ENCODE results near the gene EIF4G3.

Gene EIF4G3

DNA sequence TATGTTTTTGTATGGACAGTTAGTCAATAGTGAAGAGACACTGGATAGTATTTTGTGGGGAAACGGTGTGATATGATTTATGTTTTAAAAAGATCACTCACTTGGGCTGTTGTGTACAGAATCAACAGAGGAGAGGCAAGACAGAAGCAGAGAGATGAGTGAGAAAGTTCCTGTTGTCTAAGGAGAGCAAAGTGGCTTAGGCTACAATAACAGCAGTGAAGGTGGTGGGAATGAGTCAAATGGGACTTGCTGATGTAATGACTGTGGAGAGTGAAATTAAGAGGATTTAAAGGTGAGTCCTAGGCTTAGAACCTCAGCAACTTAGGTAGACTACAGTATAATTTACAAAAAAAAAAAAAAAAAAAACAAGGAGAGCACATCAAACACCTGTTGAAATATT is 220.4 kb downstream of the EIF4G3 start:
- no peak overlapping the region for H3K4me3 ChIP-seq (ENCODE audit: low read length)
- no peaks in the 10 kb centered on the region for H3K9me3 ChIP-seq (replicated peaks; ENCODE audit: insufficient read depth, low read length)
- H4K20me1 ChIP-seq (ENCODE audit: insufficient read depth, low read length), result no peaks in the 10 kb centered on the region
- H3K36me3 ChIP-seq (replicated peaks; ENCODE audit: insufficient read depth, low read length), result no peaks in the 10 kb centered on the region
- no peaks in the 10 kb centered on the region for H3K79me2 ChIP-seq (ENCODE audit: low read length)
- H3K9me2 ChIP-seq (replicated peaks; ENCODE audit: insufficient read depth, low read length), result no peaks in the 10 kb centered on the region
- H3K4me2 ChIP-seq (ENCODE audit: low read depth, low read length), result no peak overlapping the region
- TF ChIP-seq EZH2 (optimal IDR thresholded peaks at IDR 0.05; ENCODE audit: low read depth, low read length) (no peak), EZH2phosphoT487 (IDR thresholded peaks at IDR 0.05; ENCODE audit: low read length) (no peak)
- TF ChIP-seq, protein P1, sequence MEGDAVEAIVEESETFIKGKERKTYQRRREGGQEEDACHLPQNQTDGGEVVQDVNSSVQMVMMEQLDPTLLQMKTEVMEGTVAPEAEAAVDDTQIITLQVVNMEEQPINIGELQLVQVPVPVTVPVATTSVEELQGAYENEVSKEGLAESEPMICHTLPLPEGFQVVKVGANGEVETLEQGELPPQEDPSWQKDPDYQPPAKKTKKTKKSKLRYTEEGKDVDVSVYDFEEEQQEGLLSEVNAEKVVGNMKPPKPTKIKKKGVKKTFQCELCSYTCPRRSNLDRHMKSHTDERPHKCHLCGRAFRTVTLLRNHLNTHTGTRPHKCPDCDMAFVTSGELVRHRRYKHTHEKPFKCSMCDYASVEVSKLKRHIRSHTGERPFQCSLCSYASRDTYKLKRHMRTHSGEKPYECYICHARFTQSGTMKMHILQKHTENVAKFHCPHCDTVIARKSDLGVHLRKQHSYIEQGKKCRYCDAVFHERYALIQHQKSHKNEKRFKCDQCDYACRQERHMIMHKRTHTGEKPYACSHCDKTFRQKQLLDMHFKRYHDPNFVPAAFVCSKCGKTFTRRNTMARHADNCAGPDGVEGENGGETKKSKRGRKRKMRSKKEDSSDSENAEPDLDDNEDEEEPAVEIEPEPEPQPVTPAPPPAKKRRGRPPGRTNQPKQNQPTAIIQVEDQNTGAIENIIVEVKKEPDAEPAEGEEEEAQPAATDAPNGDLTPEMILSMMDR (IDR thresholded peaks at IDR 0.05; ENCODE audit: low read length), result no peak
- no peak overlapping the region for H3K27ac ChIP-seq (ENCODE audit: low read length)
- H2AFZ ChIP-seq (ENCODE audit: low read length), result no peak overlapping the region
- no peak overlapping the region for H3K9ac ChIP-seq (ENCODE audit: low read length)
- no peak for DNase-seq
- H3F3A ChIP-seq (ENCODE audit: insufficient read depth, low read length), result no peaks in the 10 kb centered on the region
- H3K27me3 ChIP-seq (replicated peaks; ENCODE audit: insufficient read depth, low read length), result no peaks in the 10 kb centered on the region
- H3K4me1 ChIP-seq (ENCODE audit: low read length), result no peaks in the 10 kb centered on the region

DNA sequence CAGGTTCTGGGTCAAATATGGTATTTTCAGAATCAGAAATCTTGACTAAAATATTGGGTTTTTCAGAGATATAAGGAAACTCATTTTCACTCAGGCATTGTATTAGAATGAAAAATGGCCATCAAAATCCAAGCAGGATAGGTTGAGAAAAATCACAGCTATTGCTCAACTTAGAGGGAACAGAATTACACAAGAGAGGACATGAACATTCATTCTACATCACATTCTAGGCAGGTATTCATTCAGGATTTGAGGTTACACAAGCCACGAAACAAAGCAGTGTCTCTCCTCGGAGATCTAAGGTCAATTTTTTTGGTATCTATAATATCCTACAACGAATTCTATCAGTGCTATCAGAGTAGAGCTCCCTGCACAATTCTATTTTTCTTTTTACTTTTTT is 226.0 kb downstream of the EIF4G3 start:
- Histone ChIP-seq H3K27ac (ENCODE audit: low read length) (no peak overlapping the region), H3F3A (ENCODE audit: insufficient read depth, low read length) (no peaks in the 10 kb centered on the region), H3K9me2 (replicated peaks; ENCODE audit: insufficient read depth, low read length) (no peaks in the 10 kb centered on the region), H2AFZ (ENCODE audit: low read length) (no peak overlapping the region), H3K4me1 (ENCODE audit: low read length) (no peaks in the 10 kb centered on the region), H3K4me3 (ENCODE audit: low read length) (no peak overlapping the region), H3K4me2 (ENCODE audit: low read depth, low read length) (no peak overlapping the region), H3K9ac (ENCODE audit: low read length) (no peak overlapping the region), H4K20me1 (ENCODE audit: insufficient read depth, low read length) (no peaks in the 10 kb centered on the region), H3K36me3 (replicated peaks; ENCODE audit: insufficient read depth, low read length) (no peaks in the 10 kb centered on the region), H3K79me2 (ENCODE audit: low read length) (no peaks in the 10 kb centered on the region), H3K9me3 (replicated peaks; ENCODE audit: insufficient read depth, low read length) (no peaks in the 10 kb centered on the region), H3K27me3 (replicated peaks; ENCODE audit: insufficient read depth, low read length) (no peaks in the 10 kb centered on the region)
- DNase-seq, result no peak
- TF ChIP-seq EZH2 (optimal IDR thresholded peaks at IDR 0.05; ENCODE audit: low read depth, low read length) (no peak), EZH2phosphoT487 (IDR thresholded peaks at IDR 0.05; ENCODE audit: low read length) (no peak)
- TF ChIP-seq, protein P1 (IDR thresholded peaks at IDR 0.05; ENCODE audit: low read length), result no peak

DNA sequence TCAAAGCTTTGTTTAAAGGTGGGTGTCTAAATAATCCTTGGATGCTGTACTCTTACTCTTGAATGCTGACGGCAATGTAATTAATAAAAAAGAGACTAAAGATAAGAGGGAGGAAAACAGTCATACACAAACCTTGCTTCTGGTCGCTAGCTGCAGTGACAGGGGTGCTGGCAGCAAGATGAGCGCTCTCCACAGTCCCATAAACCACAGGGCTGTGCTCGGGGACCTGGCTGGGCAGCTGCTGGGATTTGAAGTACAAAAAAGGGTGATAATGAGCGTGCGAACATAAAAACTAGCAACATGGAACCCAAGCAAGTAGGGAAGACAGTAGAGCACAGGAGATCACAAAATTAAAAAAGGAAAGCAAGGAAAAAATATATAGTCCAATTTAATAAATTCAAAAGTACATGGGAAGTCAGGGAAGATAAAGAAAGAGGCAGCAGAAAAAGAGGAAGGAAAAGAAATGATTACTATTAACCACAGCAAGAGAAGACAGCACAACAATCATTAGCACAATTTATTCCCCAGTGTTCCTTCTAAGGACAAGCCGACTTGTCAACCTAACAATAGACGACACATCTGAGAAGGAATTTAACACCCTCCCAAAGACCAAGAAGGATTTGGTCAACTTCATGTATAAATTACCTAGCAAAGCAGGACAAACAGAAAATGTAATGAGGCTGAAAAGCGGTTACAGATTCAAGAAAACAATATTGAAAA is 226.7 kb downstream of the EIF4G3 start:
- no peak overlapping the region for H3K4me2 ChIP-seq (ENCODE audit: low read depth, low read length)
- H3K36me3 ChIP-seq (replicated peaks; ENCODE audit: insufficient read depth, low read length), result no peaks in the 10 kb centered on the region
- H3K27ac ChIP-seq (ENCODE audit: low read length), result no peak overlapping the region
- H3K9me3 ChIP-seq (replicated peaks; ENCODE audit: insufficient read depth, low read length), result no peaks in the 10 kb centered on the region
- no peaks in the 10 kb centered on the region for H3F3A ChIP-seq (ENCODE audit: insufficient read depth, low read length)
- no peak for TF ChIP-seq EZH2phosphoT487 (IDR thresholded peaks at IDR 0.05; ENCODE audit: low read length)
- TF ChIP-seq, protein P1 (IDR thresholded peaks at IDR 0.05; ENCODE audit: low read length), result no peak
- TF ChIP-seq EZH2 (optimal IDR thresholded peaks at IDR 0.05; ENCODE audit: low read depth, low read length), result no peak
- no peak overlapping the region for H2AFZ ChIP-seq (ENCODE audit: low read length)
- no peak overlapping the region for H3K4me3 ChIP-seq (ENCODE audit: low read length)
- no peaks in the 10 kb centered on the region for H3K79me2 ChIP-seq (ENCODE audit: low read length)
- H3K9me2 ChIP-seq (replicated peaks; ENCODE audit: insufficient read depth, low read length), result no peaks in the 10 kb centered on the region
- H3K27me3 ChIP-seq (replicated peaks; ENCODE audit: insufficient read depth, low read length), result no peaks in the 10 kb centered on the region
- no peaks in the 10 kb centered on the region for H4K20me1 ChIP-seq (ENCODE audit: insufficient read depth, low read length)
- DNase-seq, result no peak
- no peaks in the 10 kb centered on the region for H3K4me1 ChIP-seq (ENCODE audit: low read length)
- no peak overlapping the region for H3K9ac ChIP-seq (ENCODE audit: low read length)
